NCI-H1436 treated with DMSO at 0.1 percent for 48 hours (cell line): ENCODE data around the gene NPVF.

Experiments used
- DNase-seq: peaks from one replicate; lab custom pipeline; 2025; lab: John Stamatoyannopoulos, UW

Gene NPVF

GRCh38 chr7:25234336-25234735, 6.0 kb upstream of the NPVF start:
- no peak for DNase-seq

DNA sequence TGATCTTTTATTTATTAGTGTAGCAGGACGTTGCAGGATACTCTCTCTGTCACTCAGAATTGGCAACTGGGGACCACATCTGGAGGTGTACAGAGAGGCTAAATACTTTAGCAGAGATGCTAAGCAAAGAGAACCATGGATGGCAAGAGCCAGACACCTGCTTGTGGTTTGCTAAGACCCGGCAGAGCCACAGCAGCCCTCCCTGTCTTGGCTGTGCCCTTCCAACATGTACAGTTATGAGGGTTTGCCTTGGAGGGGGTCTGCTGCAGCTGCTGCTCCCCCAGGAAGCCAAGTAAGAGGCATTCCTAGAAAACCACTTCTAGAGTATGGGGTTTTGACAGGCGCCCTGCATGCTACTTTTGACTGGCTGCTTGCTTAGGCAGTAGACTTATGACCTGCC, 5.1 kb downstream of the NPVF start:
- no peak for DNase-seq

GRCh38 chr7:25222666-25223065, 5.6 kb downstream of the NPVF start:
- DNase-seq: no peak

DNA sequence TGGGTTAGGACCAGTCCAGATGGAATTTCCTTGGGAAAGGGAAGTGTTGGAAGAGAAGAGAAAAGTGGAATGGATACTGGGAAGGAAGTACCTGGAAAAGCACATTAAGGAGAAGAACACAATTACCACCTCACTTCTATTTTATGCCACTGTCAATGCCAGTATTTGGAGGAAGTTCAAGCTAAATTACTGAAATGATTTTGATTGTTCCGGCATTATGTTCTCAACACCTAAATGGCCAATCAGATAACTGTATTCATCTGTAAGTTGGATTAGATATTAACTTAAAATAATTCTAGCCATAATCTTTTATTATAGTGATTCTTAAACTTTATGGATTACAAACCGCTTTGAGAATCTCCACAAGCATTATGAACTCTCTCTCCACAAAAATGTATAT, 7.3 kb downstream of the NPVF start:
- DNase-seq: no peak

GRCh38 chr7:25218191-25218590, 10.1 kb downstream of the NPVF start:
- DNase-seq: no peak

- peak; percentile 9 for DNase-seq
These were observed 11.4 kb downstream of the NPVF start for GRCh38 chr7:25216837-25217236.

DNA sequence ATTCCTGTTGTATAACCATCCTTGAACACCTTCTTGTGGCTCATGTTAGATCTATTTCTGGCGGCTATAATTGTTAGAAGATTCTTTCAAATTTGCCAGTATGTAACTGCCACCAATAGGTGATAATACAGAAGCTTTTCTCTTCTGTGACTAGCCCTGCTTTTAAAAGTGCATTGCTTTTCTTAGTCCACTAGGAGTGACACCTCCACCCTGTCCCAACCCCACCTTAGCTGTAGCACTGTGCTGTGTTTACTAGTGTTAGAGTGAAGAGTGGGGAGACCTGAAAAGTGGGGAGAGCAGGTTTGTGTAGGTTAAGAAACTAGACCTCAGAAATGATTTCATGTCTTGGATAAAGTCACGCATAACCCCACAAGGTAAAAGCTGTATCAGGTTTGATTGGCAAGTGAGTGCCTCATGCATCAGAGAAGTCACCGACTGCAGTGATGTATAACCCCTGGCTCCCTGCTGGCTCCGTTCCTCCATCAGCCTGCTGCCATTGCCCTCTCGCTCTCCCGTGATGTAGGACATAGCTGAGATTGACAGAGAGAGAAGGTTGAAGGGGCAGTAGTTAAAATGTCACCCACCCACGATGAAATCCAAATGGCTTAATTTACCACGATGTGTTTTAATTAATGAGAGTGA, 12.5 kb downstream of the NPVF start:
- DNase-seq: no peak

DNA sequence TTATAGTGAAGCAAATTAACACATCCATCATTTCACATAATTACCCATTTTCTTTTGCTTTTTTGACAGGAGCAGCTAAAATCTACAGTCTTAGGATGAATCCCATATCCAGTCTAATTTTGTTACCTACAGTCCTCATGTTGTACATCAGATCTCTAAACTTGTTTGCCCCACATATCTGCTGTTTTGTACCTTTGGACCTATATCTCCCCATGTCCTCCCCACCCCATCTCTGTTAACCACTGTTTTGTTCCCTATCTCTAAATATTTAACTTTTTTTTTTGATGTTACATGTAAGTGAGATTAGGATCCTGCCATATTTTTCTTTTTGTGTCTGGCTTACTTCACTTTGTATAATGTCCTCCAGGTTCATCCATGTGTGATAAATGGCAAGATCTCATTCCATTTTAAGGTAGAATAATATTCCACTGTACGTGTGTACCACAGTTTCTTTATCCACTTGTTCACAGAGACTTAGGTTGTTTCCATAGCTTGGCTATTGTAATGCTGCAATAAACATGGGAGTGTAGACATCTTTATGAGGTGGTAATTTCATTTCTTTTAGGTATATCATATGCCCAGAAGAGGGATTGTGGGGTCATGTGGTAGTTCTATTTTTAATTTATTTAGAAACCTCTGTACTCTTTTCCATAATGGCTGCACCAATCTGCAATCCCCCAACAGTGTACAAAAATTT, 19.6 kb downstream of the NPVF start:
- DNase-seq: no peak

GRCh38 chr7:25207887-25208286, 20.4 kb downstream of the NPVF start:
- no peak for DNase-seq

- no peak for DNase-seq
These were observed 21.5 kb downstream of the NPVF start for GRCh38 chr7:25206765-25207164.

GRCh38 chr7:25196132-25196896, 32.0 kb downstream of the NPVF start:
- no peak for DNase-seq

- no peak for DNase-seq
These were observed 34.2 kb downstream of the NPVF start for GRCh38 chr7:25194036-25194435.

- no peak for DNase-seq
These were observed 36.2 kb downstream of the NPVF start for GRCh38 chr7:25192043-25192442.

DNA sequence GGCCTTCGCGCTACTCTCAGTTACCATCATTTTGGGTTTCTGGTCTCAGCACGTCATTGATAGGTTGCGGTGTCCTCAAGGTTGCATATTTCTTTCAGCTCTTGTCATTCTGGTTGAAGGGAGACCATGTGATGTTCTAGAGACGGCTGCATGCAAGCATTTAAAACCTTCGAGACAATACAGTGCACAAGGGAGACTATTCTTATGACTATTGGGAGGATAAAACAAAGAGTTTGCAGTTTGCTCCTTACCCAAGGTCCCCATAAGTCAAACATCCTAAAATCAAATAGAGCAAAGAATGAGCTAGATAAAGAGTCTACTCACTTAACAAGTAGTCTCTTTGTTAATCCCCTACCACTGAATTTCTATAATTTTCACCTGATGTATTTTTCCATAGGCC, 39.1 kb downstream of the NPVF start:
- DNase-seq: no peak

- DNase-seq: no peak
These were observed 40.4 kb downstream of the NPVF start for GRCh38 chr7:25187932-25188331.

GRCh38 chr7:25186436-25186835, 41.9 kb downstream of the NPVF start:
- DNase-seq: no peak

DNA sequence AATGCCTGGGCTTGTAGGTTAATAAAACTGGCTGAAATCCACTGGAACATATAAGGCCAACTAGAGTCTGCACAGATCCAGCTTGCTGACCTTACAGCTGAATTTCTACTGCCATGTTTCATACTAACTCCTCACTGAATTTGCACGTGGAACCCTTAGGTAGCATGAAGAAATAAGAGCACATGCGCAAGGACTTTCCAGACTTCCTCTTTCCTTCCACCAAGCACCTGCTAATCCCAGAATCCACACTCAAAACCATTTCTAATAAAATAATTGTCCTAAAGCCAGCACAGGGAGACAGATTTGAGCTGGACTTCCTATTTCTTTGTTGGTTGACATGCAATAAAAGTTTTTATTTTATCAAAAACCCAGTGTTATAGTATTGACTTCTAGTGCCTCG, 46.8 kb downstream of the NPVF start:
- no peak for DNase-seq

- DNase-seq: no peak
These were observed 47.3 kb downstream of the NPVF start for GRCh38 chr7:25180946-25181345.

DNA sequence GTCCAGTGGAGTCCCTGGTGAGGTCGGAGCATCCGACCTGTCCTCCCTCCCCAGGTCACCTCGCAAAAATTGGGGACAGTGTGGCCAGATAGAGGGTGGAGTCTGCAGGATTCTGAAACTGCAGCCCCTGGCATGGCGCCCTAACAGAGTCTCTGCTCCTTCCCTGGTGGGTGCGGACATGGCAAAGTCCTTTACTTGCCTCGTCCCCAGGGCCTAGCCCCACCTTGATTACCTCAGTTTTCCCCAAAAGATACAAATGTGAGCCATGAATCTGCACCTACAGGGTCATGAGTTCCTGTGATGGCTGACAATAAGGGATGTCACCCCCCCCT, 47.7 kb downstream of the NPVF start:
- DNase-seq: no peak

- peak; percentile 32 for DNase-seq
These were observed 48.3 kb downstream of the NPVF start for GRCh38 chr7:25179771-25180591.

DNA sequence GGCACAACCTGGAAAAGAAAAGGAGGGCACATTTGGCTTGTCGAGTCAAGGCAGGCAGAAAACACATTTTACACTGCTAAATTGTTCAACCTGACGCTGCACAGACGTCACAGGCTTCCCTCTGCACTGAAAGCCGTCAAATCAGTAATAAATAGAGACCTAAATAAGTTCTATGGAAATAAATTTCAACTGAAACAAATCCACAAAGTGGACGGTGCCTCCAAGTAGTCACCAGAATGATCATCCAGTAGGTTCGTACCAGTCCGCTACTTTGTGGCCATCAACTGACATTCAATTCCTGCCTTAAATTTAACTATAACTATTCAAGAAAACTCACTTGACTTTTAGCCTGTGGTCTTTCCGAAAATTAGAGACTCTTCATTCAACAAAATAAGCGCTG, 49.0 kb downstream of the NPVF start:
- no peak for DNase-seq
